H4 (cell line): ENCODE data around the gene SERPINA5. TPM values are rescaled to one million over a fixed set of nuclear protein-coding genes. Genes with fewer than 3 reads are reported as not detected.
"Not testable (repeated sequence)": the region's sequence is repeated elsewhere in the genome, so short reads cannot be mapped to it uniquely, and the experiment has no call there.

ENCODE experiments used
- DNase-seq: peaks from one replicate; pipeline ENCODE4 v3.0.0-alpha.2; 2015; ENCODE audit warnings: low spot score
- total RNA-seq: library from RNA; depleted of rRNA; stranded (reverse); fragments of >200 nt; shearing (Covaris generic); gene quantifications from 2 replicates; pipeline ENCODE4 v1.2.3, GENCODE V29; 2014

The SERPINA5 gene
- total RNA-seq, 1 experiment from 2014 or later = 1.6 TPM

- peak; percentile 98 for DNase-seq
Measured at GRCh38 chr14:94598816-94599655, 17.8 kb downstream of the SERPINA5 start.

GRCh38 chr14:94599656-94600004 lies 18.4 kb downstream of the SERPINA5 start:
- DNase-seq = no peak

- DNase-seq = no peak
Measured at GRCh38 chr14:94600148-94600545, 18.9 kb downstream of the SERPINA5 start.

- peak; percentile 81 for DNase-seq
Measured at GRCh38 chr14:94601884-94602391, 20.7 kb downstream of the SERPINA5 start.

- DNase-seq = no peak
Measured at GRCh38 chr14:94602722-94603121, 21.5 kb downstream of the SERPINA5 start.

GRCh38 chr14:94605361-94605760 lies 24.1 kb downstream of the SERPINA5 start:
- DNase-seq = no peak

- not testable (repeated sequence) for DNase-seq
Measured at GRCh38 chr14:94608966-94609365, 27.7 kb downstream of the SERPINA5 start.

- no peak for DNase-seq
Measured at GRCh38 chr14:94611179-94611578, 30.0 kb downstream of the SERPINA5 start.

- DNase-seq = no peak
Measured at GRCh38 chr14:94612174-94612573, 30.9 kb downstream of the SERPINA5 start, which contains the start of gene SERPINA3. Gene SERPINA3, plus strand, starts transcription at chr14:94612391. Its CDS starts 2,051 bp downstream, at chr14:94614442.

- no peak for DNase-seq
Measured at GRCh38 chr14:94612580-94613554, 31.6 kb downstream of the SERPINA5 start.

- DNase-seq = no peak
Measured at GRCh38 chr14:94613720-94614644, 32.8 kb downstream of the SERPINA5 start.

GRCh38 chr14:94614802-94615201 lies 33.6 kb downstream of the SERPINA5 start:
- no peak for DNase-seq

- DNase-seq = no peak
Measured at GRCh38 chr14:94615254-94615653, 34.0 kb downstream of the SERPINA5 start.

GRCh38 chr14:94615823-94616570 lies 34.8 kb downstream of the SERPINA5 start:
- DNase-seq = no peak

- DNase-seq = no peak
Measured at GRCh38 chr14:94617366-94617941, 36.2 kb downstream of the SERPINA5 start.

- no peak for DNase-seq
Measured at GRCh38 chr14:94617988-94618822, 37.0 kb downstream of the SERPINA5 start.

- no peak for DNase-seq
Measured at GRCh38 chr14:94619297-94619696, 38.1 kb downstream of the SERPINA5 start.

- no peak for DNase-seq
Measured at GRCh38 chr14:94620597-94620996, 39.4 kb downstream of the SERPINA5 start.
